Measurements from ENCODE around the gene HSDL1. TPM values are rescaled to one million over a fixed set of nuclear protein-coding genes. Genes with fewer than 3 reads are reported as not detected.
A peak's percentile ranks its signal among the peaks of the same experiment; 100 is the strongest.

Gene HSDL1
- total RNA-seq, 1 donor, result 18.7 TPM

GRCh38 chr16:84184775-84185174 is 39.8 kb upstream of the HSDL1 start:
- H3K4me3 ChIP-seq (ENCODE audit: low read depth, low read length), result no peak overlapping the region
- DNase-seq (ENCODE audit: low read depth), result no peak
- TF ChIP-seq CTCF (IDR thresholded peaks at IDR 0.05; ENCODE audit: insufficient read depth, low read length), result no peak

GRCh38 chr16:84183911-84184591 is 39.1 kb upstream of the HSDL1 start:
- TF ChIP-seq CTCF (IDR thresholded peaks at IDR 0.05; ENCODE audit: insufficient read depth, low read length), result peak; percentile 61
- no peak for DNase-seq (ENCODE audit: low read depth)
- no peak overlapping the region for H3K4me3 ChIP-seq (ENCODE audit: low read depth, low read length)

GRCh38 chr16:84183572-84183875 is 38.5 kb upstream of the HSDL1 start:
- TF ChIP-seq CTCF (IDR thresholded peaks at IDR 0.05; ENCODE audit: insufficient read depth, low read length), result no peak
- no peak overlapping the region for H3K4me3 ChIP-seq (ENCODE audit: low read depth, low read length)
- DNase-seq (ENCODE audit: low read depth), result no peak

- H3K4me3 ChIP-seq (ENCODE audit: low read depth, low read length), result no peak overlapping the region
- TF ChIP-seq CTCF (IDR thresholded peaks at IDR 0.05; ENCODE audit: insufficient read depth, low read length), result no peak
- no peak for DNase-seq (ENCODE audit: low read depth)
These were observed 37.9 kb upstream of the HSDL1 start for GRCh38 chr16:84182680-84183571.

- no peak for TF ChIP-seq CTCF (IDR thresholded peaks at IDR 0.05; ENCODE audit: insufficient read depth, low read length)
- no peak overlapping the region for H3K4me3 ChIP-seq (ENCODE audit: low read depth, low read length)
- DNase-seq (ENCODE audit: low read depth), result no peak
These were observed 37.1 kb upstream of the HSDL1 start for GRCh38 chr16:84182104-84182503.

GRCh38 chr16:84181144-84181915 is 36.4 kb upstream of the HSDL1 start:
- H3K4me3 ChIP-seq (ENCODE audit: low read depth, low read length), result no peak overlapping the region
- no peak for TF ChIP-seq CTCF (IDR thresholded peaks at IDR 0.05; ENCODE audit: insufficient read depth, low read length)
- no peak for DNase-seq (ENCODE audit: low read depth)

Measured in fibroblast of the aortic adventitia (primary cell).